Pericardium fibroblast (primary cell): Measurements from ENCODE around the gene MED26. TPM values are rescaled to one million over a fixed set of nuclear protein-coding genes. Genes with fewer than 3 reads are reported as not detected.

Source experiments
- total RNA-seq: library from RNA; depleted of rRNA; stranded (reverse); fragments of >200 nt; gene quantifications from 2 replicates; pipeline ENCODE4 v1.2.3, GENCODE V29; 2015

Gene MED26
- total RNA-seq = 6.3 and 7.8 TPM in 2 replicates

DNA sequence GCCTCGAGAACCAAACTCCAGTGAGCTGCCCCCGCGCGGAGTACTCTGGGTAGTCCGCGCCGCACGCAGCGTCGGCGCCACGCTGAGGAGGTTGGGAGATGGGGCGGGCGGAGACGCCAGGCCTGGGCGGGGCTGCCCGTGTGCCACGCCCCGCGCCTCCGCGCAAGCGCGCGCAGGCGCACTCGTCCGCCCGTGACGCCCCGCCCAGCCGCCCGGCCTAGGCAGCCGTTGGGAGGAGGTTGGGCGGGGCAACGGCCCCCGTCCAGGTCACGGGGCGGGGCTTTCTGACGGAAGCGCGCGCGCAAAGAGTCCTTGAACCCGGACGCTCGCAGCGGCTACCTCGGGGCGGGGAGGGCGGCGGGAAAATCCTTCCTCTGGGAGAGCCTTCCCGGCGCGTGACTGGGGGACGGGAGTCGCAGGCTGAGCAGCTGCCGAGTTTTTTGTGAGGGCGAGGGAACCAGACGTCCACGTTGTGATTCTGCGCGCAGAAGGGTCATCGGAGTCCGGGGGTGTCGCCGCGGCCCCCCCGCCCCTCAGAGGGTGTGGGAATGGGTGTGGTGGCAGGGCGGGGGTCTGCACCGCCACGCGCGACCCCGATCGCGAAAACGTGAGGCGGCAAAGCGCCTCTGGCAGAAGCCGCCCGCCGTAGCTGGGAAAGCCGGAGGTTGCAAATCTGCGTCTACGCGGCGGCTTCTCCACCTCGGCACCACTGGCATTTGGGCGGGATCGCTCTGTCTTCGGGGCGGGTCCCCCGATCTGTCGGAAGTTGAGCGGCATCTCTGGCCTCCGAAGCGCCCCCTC is at the start of gene MED26:
MED26 (minus strand) TSS at position 22 of the 801 bp plus-strand sequence. CDS start 261 bp downstream, outside the sequence.

GRCh38 chr19:16660763-16661479 is 32.9 kb upstream of the MED26 start, which contains the start of gene TMEM38A:
TSS of gene TMEM38A (plus strand) at chr19:16661139. CDS start at chr19:16661218, 79 bp downstream.

DNA sequence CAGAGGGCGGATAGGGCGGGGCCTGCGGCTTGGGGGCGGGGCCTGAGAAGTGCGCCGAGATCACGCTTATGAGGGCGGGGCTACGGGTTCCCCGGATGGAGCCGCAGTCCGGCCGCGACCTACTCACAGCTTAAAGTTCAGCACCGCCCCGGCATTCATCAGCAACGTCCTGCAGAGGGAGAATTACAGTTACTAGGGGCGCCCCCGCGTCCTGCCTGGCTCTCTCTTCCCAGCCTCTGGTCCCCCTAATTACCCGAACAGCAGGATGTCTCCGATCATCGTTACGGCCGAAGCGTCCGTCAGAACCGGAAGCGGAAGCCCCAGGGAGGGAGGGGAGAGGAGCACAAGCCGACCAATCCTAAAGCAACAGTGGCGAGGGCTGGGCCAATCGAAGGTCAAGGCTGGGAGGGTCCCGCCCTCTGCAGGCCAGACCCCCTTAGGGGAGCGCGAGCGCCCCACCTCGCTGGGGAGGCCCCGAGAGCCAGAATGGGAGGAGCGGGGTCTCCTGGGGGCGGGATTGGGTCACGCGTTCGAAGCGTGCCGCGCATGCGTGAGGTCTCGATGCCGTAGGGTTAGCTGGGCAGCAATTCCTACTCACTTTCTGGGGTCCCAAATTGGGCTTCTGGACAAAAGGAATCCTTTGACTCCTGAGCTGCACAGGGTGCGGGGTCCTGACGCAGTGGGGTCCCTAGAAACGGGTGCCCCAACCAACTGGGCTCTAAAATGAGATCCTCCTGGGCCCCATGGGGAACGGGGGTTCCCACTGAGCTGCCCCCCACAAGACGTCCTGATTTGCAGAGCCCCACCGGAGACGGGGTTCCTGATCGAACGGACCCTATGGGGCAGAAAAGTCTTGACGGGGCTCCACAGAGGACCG is 32.1 kb upstream of the MED26 start, which contains the start of gene SMIM7:
SMIM7 (minus strand) TSS at position 313 of the 877 bp plus-strand sequence; CDS start at position 279, 34 bp downstream.

GRCh38 chr19:16572332-16573211 is 55.4 kb downstream of the MED26 start, which contains the start of gene SLC35E1:
TSS of gene SLC35E1 (minus strand) at chr19:16572415. CDS start at chr19:16572364, 51 bp downstream.

DNA sequence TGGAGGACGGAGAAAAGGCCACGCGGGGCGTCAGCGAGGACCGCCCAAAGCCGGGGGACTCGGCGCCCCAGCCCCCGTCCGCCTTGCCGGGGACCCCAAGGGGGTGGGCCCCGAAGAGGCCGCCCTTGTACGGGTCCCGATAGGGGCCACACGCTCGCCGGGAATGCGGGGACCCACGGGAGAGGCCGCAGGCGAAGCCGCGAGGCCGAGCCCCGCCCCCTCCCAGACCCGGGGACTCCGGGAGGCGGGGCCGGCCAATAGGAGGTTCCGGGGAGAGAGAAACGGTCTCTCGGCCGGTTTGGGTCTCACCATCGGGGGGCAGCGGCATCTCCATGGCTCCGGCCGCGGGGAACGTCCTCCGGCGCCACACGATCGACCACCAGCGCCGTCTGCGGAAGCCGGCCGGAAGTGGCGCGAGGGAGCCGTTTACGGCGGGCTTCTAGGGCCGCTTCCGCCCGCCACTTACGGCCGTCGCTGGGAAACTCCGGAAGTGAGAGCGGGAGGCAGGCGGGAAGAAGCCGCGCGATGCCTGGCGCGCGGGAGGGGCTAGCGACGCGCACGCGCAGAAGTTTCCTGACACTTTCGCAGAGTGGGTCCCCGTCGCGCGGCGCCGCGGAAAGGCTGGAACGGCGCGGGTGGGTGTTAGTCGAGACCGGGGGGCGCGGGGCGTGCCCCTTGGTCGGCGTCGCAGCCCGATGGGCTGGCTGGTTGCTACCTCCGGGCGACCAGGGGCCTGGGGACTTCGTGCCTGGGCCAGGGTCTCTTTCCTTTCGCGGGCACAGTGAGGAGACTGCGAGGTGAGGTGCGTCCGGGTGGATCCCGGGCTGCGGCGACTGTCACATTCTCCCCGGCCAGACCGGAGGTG is 85.7 kb downstream of the MED26 start, which contains the start of gene CHERP:
CHERP (minus strand) TSS at position 393 of the 865 bp plus-strand sequence; CDS start at position 334, 59 bp downstream.

Other genes starting within 250 kb of the MED26 start
- gene EPS15L1, start 156.2 kb downstream of the MED26 start, total RNA-seq = 7.2 and 9.2 TPM in 2 replicates
- not detected in 2 replicates for gene CALR3, start 132.0 kb downstream of the MED26 start, total RNA-seq
- gene C19orf44, start 131.8 kb downstream of the MED26 start, total RNA-seq = 2.0 and 6.1 TPM in 2 replicates
- 5.6 and 5.9 TPM in 2 replicates for gene CHERP, start 85.8 kb downstream of the MED26 start, total RNA-seq
- gene SLC35E1, start 55.8 kb downstream of the MED26 start, total RNA-seq = 25.5 and 41.7 TPM in 2 replicates
- 65.5 and 112 TPM in 2 replicates for gene SMIM7, start 31.9 kb upstream of the MED26 start, total RNA-seq
- 0.34 and 1.8 TPM in 2 replicates for gene TMEM38A, start 32.9 kb upstream of the MED26 start, total RNA-seq
- not detected in 2 replicates for gene NWD1, start 91.6 kb upstream of the MED26 start, total RNA-seq
- gene SIN3B, start 201.2 kb upstream of the MED26 start, total RNA-seq = 20.1 and 21.7 TPM in 2 replicates